Measurements from ENCODE around the gene CARMIL1.

CARMIL1 gene

DNA sequence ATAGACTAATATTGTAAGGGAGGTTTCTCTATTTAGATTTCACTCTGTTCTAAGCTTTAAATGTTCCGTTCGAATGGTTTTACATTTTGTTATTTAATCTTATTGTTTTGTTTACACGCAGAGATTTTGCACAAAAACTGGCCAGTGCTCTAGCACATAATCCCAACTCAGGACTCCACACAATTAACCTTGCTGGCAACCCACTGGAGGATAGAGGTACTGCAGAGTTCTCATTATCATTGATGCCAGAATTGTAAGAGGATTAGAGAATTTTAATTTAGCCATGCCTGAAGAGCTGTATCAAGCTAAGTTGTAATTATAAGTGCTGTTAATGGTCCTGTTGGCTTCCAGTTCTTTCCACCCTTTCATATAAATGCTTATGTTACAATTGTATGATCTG is 193.1 kb downstream of the CARMIL1 start:
- H3K36me3 ChIP-seq (ENCODE audit: control insufficient read depth, insufficient read depth, low read length) = no peaks in the 10 kb centered on the region
- no peak overlapping the region for H3K9ac ChIP-seq (ENCODE audit: low read length)
- H3K27ac ChIP-seq (ENCODE audit: low read depth, low read length) = no peak overlapping the region
- no peaks in the 10 kb centered on the region for H3K4me1 ChIP-seq (ENCODE audit: control insufficient read depth, insufficient read depth, low read length)
- H3K4me3 ChIP-seq (ENCODE audit: low read length) = no peak overlapping the region
- no peaks in the 10 kb centered on the region for H3K27me3 ChIP-seq (ENCODE audit: control insufficient read depth, insufficient read depth, low read length)

DNA sequence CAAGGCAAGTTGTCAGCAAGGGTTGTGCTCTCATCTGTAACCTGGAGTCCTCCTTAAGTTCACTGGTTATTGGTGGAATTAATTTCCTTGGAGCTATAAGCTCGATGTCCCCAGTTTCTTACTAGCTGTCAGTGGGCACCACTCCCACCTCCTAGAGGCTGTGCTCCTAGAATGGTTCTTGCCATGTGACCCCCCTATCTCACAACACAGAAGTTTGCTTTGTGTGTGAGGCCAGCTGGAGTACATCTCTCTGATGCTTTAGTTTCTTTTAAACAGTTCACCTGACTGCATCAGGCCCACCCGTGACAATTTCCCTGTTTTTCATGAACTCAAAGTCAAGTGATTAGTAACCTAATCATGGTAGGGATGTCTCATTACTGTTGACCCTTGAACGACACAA is 193.7 kb downstream of the CARMIL1 start:
- H3K27me3 ChIP-seq (ENCODE audit: control insufficient read depth, insufficient read depth, low read length) = no peaks in the 10 kb centered on the region
- H3K27ac ChIP-seq (ENCODE audit: low read depth, low read length) = no peak overlapping the region
- H3K4me3 ChIP-seq (ENCODE audit: low read length) = no peak overlapping the region
- no peaks in the 10 kb centered on the region for H3K4me1 ChIP-seq (ENCODE audit: control insufficient read depth, insufficient read depth, low read length)
- H3K36me3 ChIP-seq (ENCODE audit: control insufficient read depth, insufficient read depth, low read length) = no peaks in the 10 kb centered on the region
- H3K9ac ChIP-seq (ENCODE audit: low read length) = no peak overlapping the region

DNA sequence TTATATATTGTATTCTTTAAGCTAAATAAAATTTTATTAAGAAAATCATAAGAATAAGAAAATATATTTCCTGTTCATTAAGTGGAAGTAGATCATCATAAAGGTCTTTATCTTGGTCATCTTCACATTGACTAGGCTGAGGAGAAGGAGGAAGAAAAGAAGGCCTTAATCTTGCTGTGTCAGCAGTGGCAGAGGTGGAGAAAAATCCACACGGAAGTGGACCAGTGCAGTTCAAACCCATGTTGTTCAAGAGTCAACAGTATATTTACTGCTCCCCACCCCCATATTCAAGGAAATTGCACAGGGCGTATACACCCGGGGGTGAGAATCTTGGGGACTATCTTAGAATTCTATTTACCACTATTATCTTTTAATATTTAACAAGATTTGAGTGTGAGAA is 194.3 kb downstream of the CARMIL1 start:
- H3K4me1 ChIP-seq (ENCODE audit: control insufficient read depth, insufficient read depth, low read length) = no peaks in the 10 kb centered on the region
- no peak overlapping the region for H3K27ac ChIP-seq (ENCODE audit: low read depth, low read length)
- no peak overlapping the region for H3K9ac ChIP-seq (ENCODE audit: low read length)
- no peak overlapping the region for H3K4me3 ChIP-seq (ENCODE audit: low read length)
- no peaks in the 10 kb centered on the region for H3K27me3 ChIP-seq (ENCODE audit: control insufficient read depth, insufficient read depth, low read length)
- no peaks in the 10 kb centered on the region for H3K36me3 ChIP-seq (ENCODE audit: control insufficient read depth, insufficient read depth, low read length)

DNA sequence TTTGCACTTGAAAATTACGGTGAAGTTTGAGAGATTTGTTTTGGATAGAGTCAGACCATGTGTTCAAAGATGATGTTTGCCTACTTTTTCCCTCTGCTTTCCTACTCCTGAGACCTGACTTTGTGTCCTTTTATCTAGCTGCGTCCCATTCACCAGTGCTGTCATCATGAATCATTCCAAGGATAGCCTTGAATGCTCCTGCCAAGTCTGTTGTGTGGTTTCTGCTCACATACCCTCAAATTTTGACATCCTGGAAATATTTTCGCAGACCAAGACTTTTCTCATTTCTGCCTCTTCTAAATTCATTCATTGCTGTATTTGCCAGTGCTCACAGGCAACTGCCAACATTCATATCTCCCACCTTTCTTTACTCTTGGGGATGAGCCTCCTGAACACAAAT is 197.0 kb downstream of the CARMIL1 start:
- no peak overlapping the region for H3K4me3 ChIP-seq (ENCODE audit: low read length)
- H3K27ac ChIP-seq (ENCODE audit: low read depth, low read length) = no peak overlapping the region
- H3K27me3 ChIP-seq (ENCODE audit: control insufficient read depth, insufficient read depth, low read length) = no peaks in the 10 kb centered on the region
- H3K4me1 ChIP-seq (ENCODE audit: control insufficient read depth, insufficient read depth, low read length) = no peaks in the 10 kb centered on the region
- H3K36me3 ChIP-seq (ENCODE audit: control insufficient read depth, insufficient read depth, low read length) = no peaks in the 10 kb centered on the region
- no peak overlapping the region for H3K9ac ChIP-seq (ENCODE audit: low read length)

DNA sequence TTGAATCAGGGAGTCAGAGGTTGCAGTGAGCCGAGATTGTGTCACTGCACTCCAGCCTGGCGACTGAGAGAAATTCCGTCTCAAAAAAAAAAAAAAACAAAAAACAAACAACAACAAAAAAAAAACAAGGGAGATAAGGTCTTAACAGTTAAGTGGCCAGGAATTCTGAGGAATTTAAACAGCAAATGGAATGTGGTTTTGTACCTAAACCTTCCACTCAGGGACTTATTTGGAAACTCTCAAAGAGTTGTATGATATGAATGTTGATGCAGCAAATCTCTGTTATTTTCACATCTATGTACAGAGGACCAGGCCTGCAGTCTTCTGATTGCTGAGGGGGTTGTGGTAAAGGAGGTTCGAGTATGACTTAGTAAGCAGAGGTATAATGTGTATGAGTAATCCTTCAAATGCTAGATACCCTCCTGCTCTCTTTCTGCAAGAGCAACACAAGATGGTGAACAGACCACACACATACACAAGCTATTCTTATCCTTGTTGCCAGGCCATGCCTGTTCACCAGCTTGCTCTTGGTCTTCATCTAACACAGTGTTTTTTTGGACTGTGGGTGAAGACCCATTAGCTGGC is 197.9 kb downstream of the CARMIL1 start:
- no peaks in the 10 kb centered on the region for H3K4me1 ChIP-seq (ENCODE audit: control insufficient read depth, insufficient read depth, low read length)
- H3K4me3 ChIP-seq (ENCODE audit: low read length) = no peak overlapping the region
- H3K9ac ChIP-seq (ENCODE audit: low read length) = no peak overlapping the region
- H3K27me3 ChIP-seq (ENCODE audit: control insufficient read depth, insufficient read depth, low read length) = no peaks in the 10 kb centered on the region
- no peaks in the 10 kb centered on the region for H3K36me3 ChIP-seq (ENCODE audit: control insufficient read depth, insufficient read depth, low read length)
- no peak overlapping the region for H3K27ac ChIP-seq (ENCODE audit: low read depth, low read length)

DNA sequence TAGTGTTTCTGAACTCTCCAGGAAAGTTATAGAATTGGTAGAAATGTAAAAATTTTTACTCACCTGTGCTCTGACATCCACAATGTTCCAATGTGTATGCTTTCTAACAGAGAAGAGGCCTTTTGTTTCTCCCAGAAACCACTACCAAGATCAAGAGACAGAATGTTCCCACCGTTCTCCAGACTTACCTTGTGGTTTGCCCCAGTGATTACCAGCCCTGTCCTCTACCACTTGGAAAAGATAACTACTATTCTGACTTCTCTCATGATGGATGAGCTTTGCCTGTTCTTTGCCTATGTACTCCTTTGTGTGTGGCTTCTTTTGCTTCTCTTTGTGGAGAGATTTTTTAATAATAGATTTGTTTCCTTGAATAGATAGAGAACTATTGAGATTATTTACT is 199.8 kb downstream of the CARMIL1 start:
- no peak overlapping the region for H3K4me3 ChIP-seq (ENCODE audit: low read length)
- H3K27me3 ChIP-seq (ENCODE audit: control insufficient read depth, insufficient read depth, low read length) = no peaks in the 10 kb centered on the region
- H3K4me1 ChIP-seq (ENCODE audit: control insufficient read depth, insufficient read depth, low read length) = no peaks in the 10 kb centered on the region
- H3K9ac ChIP-seq (ENCODE audit: low read length) = no peak overlapping the region
- no peaks in the 10 kb centered on the region for H3K36me3 ChIP-seq (ENCODE audit: control insufficient read depth, insufficient read depth, low read length)
- H3K27ac ChIP-seq (ENCODE audit: low read depth, low read length) = no peak overlapping the region

DNA sequence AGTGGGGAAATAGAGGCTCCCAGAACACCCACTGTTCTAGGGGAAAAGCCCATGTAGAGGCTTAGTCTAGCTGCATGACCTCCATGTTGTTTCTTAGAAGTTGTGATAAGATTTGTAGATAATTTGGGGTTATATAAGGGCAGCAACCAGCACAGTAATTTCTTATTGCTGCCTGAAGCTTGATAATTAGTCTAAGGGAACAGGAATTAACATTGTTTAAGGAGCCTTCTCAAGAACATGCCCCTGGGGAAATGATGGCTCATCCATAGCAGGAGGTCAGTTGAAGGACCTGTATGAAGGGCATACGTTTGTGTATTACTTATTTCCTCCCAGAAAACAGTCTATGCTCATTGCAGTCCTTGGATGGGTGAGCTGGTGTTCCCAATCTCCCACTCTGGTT is 202.1 kb downstream of the CARMIL1 start:
- Histone ChIP-seq H3K27me3 (ENCODE audit: control insufficient read depth, insufficient read depth, low read length) (no peaks in the 10 kb centered on the region), H3K36me3 (ENCODE audit: control insufficient read depth, insufficient read depth, low read length) (no peaks in the 10 kb centered on the region), H3K4me1 (ENCODE audit: control insufficient read depth, insufficient read depth, low read length) (no peaks in the 10 kb centered on the region), H3K4me3 (ENCODE audit: low read length) (no peak overlapping the region), H3K27ac (ENCODE audit: low read depth, low read length) (no peak overlapping the region), H3K9ac (ENCODE audit: low read length) (no peak overlapping the region)

DNA sequence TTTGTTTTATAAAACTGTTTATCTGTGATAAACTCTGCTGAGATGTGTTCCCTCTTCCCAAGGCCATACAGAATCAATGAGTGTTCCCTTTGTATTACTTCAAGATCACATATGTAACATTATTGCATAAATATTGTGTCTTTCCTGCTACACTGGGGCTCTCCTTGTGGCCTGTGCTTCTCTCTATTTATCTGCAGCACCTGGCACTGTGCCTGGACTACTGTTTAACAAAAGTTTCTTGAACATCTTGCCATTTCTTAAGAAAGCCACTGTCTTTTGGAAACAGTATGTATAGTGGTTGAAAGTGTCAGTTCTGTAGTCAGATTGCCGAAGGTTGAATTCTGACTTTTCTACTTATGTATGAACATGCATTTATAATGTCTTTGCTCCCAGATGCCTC is 203.8 kb downstream of the CARMIL1 start:
- H3K9ac ChIP-seq (ENCODE audit: low read length) = no peak overlapping the region
- no peak overlapping the region for H3K27ac ChIP-seq (ENCODE audit: low read depth, low read length)
- no peak overlapping the region for H3K4me3 ChIP-seq (ENCODE audit: low read length)
- H3K27me3 ChIP-seq (ENCODE audit: control insufficient read depth, insufficient read depth, low read length) = no peaks in the 10 kb centered on the region
- no peaks in the 10 kb centered on the region for H3K4me1 ChIP-seq (ENCODE audit: control insufficient read depth, insufficient read depth, low read length)
- H3K36me3 ChIP-seq (ENCODE audit: control insufficient read depth, insufficient read depth, low read length) = peaks cover 1% of the 10 kb centered on the region

DNA sequence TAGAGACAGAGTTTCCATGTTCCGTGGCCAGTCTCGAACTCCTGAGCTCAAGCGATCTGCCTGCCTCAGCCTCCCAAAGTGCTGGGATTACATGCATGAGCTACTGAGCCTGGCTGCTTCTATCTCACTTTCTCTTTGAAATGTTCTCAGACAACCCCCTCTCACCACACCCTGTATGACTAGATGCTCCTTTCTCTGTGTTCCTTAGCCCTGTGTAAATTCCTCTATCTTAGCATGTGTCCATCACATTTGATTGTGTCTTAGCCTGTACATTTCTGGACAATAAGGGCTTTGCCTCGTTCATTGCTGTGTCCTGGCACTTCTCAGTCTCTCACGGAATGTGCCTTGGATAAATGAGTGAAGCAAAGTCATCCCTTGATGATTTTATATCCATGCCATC is 204.8 kb downstream of the CARMIL1 start:
- H3K4me3 ChIP-seq (ENCODE audit: low read length) = no peak overlapping the region
- no peaks in the 10 kb centered on the region for H3K27me3 ChIP-seq (ENCODE audit: control insufficient read depth, insufficient read depth, low read length)
- H3K4me1 ChIP-seq (ENCODE audit: control insufficient read depth, insufficient read depth, low read length) = no peaks in the 10 kb centered on the region
- H3K27ac ChIP-seq (ENCODE audit: low read depth, low read length) = no peak overlapping the region
- no peak overlapping the region for H3K9ac ChIP-seq (ENCODE audit: low read length)
- peaks cover 2% of the 10 kb centered on the region for H3K36me3 ChIP-seq (ENCODE audit: control insufficient read depth, insufficient read depth, low read length)

DNA sequence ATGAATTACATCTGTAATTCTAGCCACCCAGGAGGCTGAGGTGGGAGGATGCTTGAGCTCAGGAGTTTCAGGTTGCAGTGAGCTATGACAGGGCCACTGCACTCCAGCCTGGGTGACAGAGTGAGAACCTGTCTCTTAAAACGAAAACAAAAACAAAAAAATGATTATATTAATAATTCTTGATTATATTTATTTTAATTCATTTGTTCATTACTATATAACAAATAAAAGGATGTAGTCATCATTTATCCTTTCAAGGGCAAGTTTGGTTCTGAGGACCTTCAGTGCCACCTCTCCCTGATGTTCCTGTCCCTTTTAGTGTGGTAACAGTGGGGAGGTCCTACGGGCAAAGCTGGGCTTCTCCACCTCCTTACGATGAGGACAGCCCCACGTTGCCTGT is 205.7 kb downstream of the CARMIL1 start:
- Histone ChIP-seq H3K27ac (ENCODE audit: low read depth, low read length) (no peak overlapping the region), H3K36me3 (ENCODE audit: control insufficient read depth, insufficient read depth, low read length) (peaks cover 2% of the 10 kb centered on the region), H3K4me1 (ENCODE audit: control insufficient read depth, insufficient read depth, low read length) (peaks cover under 1% of the 10 kb centered on the region), H3K27me3 (ENCODE audit: control insufficient read depth, insufficient read depth, low read length) (no peaks in the 10 kb centered on the region), H3K4me3 (ENCODE audit: low read length) (no peak overlapping the region), H3K9ac (ENCODE audit: low read length) (no peak overlapping the region)

DNA sequence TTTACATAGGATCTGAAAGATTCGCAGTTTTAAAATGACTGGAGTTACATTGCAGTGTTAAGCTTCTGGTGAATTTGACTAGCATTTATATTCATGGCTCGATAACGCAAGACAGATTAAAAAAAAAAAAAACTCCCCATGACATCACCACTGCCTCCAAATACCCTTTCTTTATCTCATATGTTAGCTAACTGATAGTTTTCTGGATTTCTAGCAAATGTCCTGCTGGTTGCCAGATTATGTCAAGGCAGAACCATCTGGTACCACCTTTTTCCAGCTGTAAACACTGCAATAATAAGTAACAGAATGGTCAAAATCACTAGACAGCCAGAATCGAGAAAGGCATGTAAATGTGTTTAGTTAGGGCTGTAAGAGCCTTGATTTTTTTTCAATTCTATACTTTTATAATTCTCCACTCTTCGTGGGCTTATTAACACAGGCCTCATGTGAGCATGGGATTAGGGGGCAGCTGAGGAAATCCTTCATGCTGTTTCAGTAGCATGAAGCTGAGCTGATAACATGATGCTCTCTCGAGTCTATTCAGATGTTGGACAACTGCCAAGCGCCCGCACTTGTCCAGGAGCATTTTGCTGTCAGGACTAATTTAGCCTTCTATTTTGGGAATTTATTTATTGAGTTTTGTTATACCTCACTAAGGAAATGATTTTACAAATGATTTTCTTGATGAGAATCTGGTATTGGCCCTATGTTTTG is 206.8 kb downstream of the CARMIL1 start:
- H3K27me3 ChIP-seq (ENCODE audit: control insufficient read depth, insufficient read depth, low read length) = no peaks in the 10 kb centered on the region
- H3K9ac ChIP-seq (ENCODE audit: low read length) = no peak overlapping the region
- peaks cover 2% of the 10 kb centered on the region for H3K4me1 ChIP-seq (ENCODE audit: control insufficient read depth, insufficient read depth, low read length)
- peaks cover 2% of the 10 kb centered on the region for H3K36me3 ChIP-seq (ENCODE audit: control insufficient read depth, insufficient read depth, low read length)
- no peak overlapping the region for H3K4me3 ChIP-seq (ENCODE audit: low read length)
- H3K27ac ChIP-seq (ENCODE audit: low read depth, low read length) = no peak overlapping the region

DNA sequence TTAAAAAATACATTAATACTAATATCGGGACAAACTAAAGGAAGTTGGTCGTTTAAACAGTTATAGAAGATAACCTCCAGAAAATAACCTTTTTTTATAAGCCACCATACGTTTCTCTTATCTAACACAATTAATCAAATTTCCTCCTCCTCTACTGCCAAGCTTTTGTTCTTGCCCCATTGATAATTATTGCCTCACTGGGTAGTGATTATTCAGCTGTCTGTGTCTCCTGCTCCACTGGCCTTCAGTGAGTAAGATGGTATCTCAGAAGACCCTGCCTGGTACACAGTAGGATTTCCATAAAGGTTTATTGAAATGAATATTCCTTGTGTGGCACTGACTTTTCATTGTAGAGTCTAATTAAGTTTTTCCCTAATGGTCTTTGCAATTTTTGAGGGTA is 207.4 kb downstream of the CARMIL1 start:
- no peak overlapping the region for H3K4me3 ChIP-seq (ENCODE audit: low read length)
- H3K4me1 ChIP-seq (ENCODE audit: control insufficient read depth, insufficient read depth, low read length) = peaks cover 2% of the 10 kb centered on the region
- H3K36me3 ChIP-seq (ENCODE audit: control insufficient read depth, insufficient read depth, low read length) = peaks cover 2% of the 10 kb centered on the region
- H3K27me3 ChIP-seq (ENCODE audit: control insufficient read depth, insufficient read depth, low read length) = no peaks in the 10 kb centered on the region
- no peak overlapping the region for H3K9ac ChIP-seq (ENCODE audit: low read length)
- no peak overlapping the region for H3K27ac ChIP-seq (ENCODE audit: low read depth, low read length)

DNA sequence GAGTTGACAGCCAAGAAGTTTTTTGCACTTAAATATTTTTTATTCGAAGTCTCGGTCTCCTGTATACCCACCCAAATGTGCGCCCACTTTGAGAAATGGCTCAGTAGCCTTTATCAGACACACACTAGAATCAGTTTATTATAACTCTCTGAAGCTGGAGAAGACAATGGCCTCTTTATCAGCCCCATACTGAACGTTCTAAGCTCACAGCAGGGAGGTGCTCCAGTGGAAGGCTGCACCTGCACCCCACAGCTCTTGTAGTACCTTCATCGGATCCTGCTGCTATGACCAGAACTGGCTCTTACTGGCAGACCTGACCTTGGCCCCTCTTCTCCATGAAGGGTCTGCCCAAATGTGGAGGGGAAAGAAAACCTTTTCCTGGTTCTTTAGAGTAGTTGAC is 207.8 kb downstream of the CARMIL1 start:
- H3K27me3 ChIP-seq (ENCODE audit: control insufficient read depth, insufficient read depth, low read length) = no peaks in the 10 kb centered on the region
- peaks cover 2% of the 10 kb centered on the region for H3K4me1 ChIP-seq (ENCODE audit: control insufficient read depth, insufficient read depth, low read length)
- peaks cover 2% of the 10 kb centered on the region for H3K36me3 ChIP-seq (ENCODE audit: control insufficient read depth, insufficient read depth, low read length)
- H3K27ac ChIP-seq (ENCODE audit: low read depth, low read length) = no peak overlapping the region
- H3K4me3 ChIP-seq (ENCODE audit: low read length) = no peak overlapping the region
- no peak overlapping the region for H3K9ac ChIP-seq (ENCODE audit: low read length)
